K562 (cell line): ENCODE data around the gene PPP1CB. TPM values are rescaled to one million over a fixed set of nuclear protein-coding genes. Genes with fewer than 3 reads are reported as not detected.
A peak's percentile ranks its signal among the peaks of the same experiment; 100 is the strongest.

ENCODE experiments used
- ARID2 ChIP-seq: fragments of 450-650 bp; IDR thresholded peaks from 2 replicates; pipeline ENCODE4 v1.6.1; 2017; ENCODE audit warnings: antibody characterized with exemption, mild to moderate bottlenecking
- C11orf30 ChIP-seq: fragments of 450-650 bp; IDR thresholded peaks from 2 replicates; pipeline ENCODE4 v1.6.1; 2016; ENCODE audit warnings: low read depth, mild to moderate bottlenecking
- DEAF1 ChIP-seq: fragments of 450-650 bp; formaldehyde crosslinking; IDR thresholded peaks from 2 replicates; pipeline ENCODE4 v1.4.0; 2020; ENCODE audit warnings: mild to moderate bottlenecking, moderate library complexity
- EP400 ChIP-seq: fragments of 450-650 bp; IDR thresholded peaks from 2 replicates; pipeline ENCODE4 v1.6.1; 2017; ENCODE audit warnings: antibody characterized with exemption, mild to moderate bottlenecking, moderate library complexity
- HMBOX1 ChIP-seq: sonication (generic); IDR thresholded peaks from 2 replicates; pipeline ENCODE4 v1.6.1; 2016
- IRF2 ChIP-seq: sonication (generic); formaldehyde crosslinking; IDR thresholded peaks from 2 replicates; pipeline ENCODE4 v1.8.1; 2022; ENCODE audit warnings: mild to moderate bottlenecking, missing genetic modification reagents
- JUND ChIP-seq, 2 experiments: IDR thresholded peaks; 2 replicates in 1 of 2; 3 replicates in 1 of 2; pipeline ENCODE4 v1.6.1; 2011; ENCODE audit warnings: borderline replicate concordance in 2 of 2, low read depth in 2 of 2, low read length in 2 of 2, improper control_type of control experiment in 1 of 2, missing biosample characterization in 1 of 2, missing genetic modification characterization in 1 of 2, missing genetic modification reagents in 1 of 2
- NCOA2 ChIP-seq, 2 experiments: fragments of 450-650 bp; IDR thresholded peaks; 2 replicates each; pipeline ENCODE4 v1.6.1; 2018; ENCODE audit warnings: mild to moderate bottlenecking in 2 of 2, moderate library complexity in 1 of 2; ENCODE audit not compliant: partially characterized antibody in 2 of 2
- RB1 ChIP-seq: fragments of 450-650 bp; IDR thresholded peaks from 2 replicates; pipeline ENCODE4 v1.6.1; 2017; ENCODE audit warnings: low read depth, mild to moderate bottlenecking
- REST ChIP-seq, 2 experiments: fragments of 450-650 bp; formaldehyde crosslinking in 1 of 2; IDR thresholded peaks; 2 replicates each; pipeline versions ENCODE4 v1.4.0 to v1.6.1; 2014 to 2020; ENCODE audit warnings: mild to moderate bottlenecking in 2 of 2, borderline replicate concordance in 1 of 2, low read depth in 1 of 2
- ZNF197 ChIP-seq: fragments of 200-800 bp; sonication (Bioruptor generic); IDR thresholded peaks from 2 replicates; pipeline ENCODE4 v1.6.1; 2016; ENCODE audit warnings: low read depth, missing genetic modification characterization, missing compliant biosample characterization
- polyA plus RNA-seq, 8 experiments: library from polyadenylated mRNA; depleted of rRNA in 4 of 8; stranded (reverse) in 5 of 8; unstranded in 3 of 8; fragments of >200 nt; fragmentation: Nextera tagmentation in 2 of 8; fragmentation: Illumina TruSeq in 1 of 8; extraction: Ambion mirVana in 2 of 8; extraction: Trizol in 1 of 8; gene quantifications; 2 replicates each; pipeline versions ENCODE4 v1.2.1 to v1.2.3, GENCODE V29; 2011 to 2014; ENCODE audit warnings: inconsistent platforms in 1 of 8, missing spikeins in 1 of 8
- total RNA-seq, 7 experiments: library from RNA; depleted of rRNA in 6 of 7; stranded (reverse); fragments of >200 nt in 6 of 7; fragmentation: Illumina TruSeq in 2 of 7; extraction: Trizol in 2 of 7; gene quantifications; 2 replicates each; pipeline versions ENCODE4 v1.2.1 to v1.2.3, GENCODE V29; 2011 to 2021; ENCODE audit warnings: low replicate concordance in 1 of 7

PPP1CB gene
- total and polyA plus RNA-seq, 9 of the 15 experiments (the other 6 are each of a cell fraction or from before 2014, with no cell fraction given): 25.6 to 118 (median 58.9) TPM

GRCh38 chr2:28821295-28821958 is 69.8 kb downstream of the PPP1CB start (continued):
- TF ChIP-seq NCOA2 (IDR thresholded peaks at IDR 0.05; ENCODE audit: partially characterized antibody in 2 of 2) (no peak), JUND (IDR thresholded peaks at IDR 0.05; ENCODE audit: borderline replicate concordance, low read depth, low read length) (0 out of 2 replicates have a peak, but pooled peaks have one; percentile 15), JUND (tag; IDR thresholded peaks at IDR 0.05; ENCODE audit: borderline replicate concordance, low read depth, low read length) (no peak), IRF2 (CRISPR knock-in tag) (no peak), ARID2 (peak; percentile 59; the same call in 1 of the 2 replicates), RB1 (0 out of 2 replicates have a peak, but pooled peaks have one; percentile 18), DEAF1 (CRISPR knock-in tag) (peak; percentile 77), HMBOX1 (no peak), C11orf30 (no peak), EP400 (peak; percentile 17; the same call in 1 of the 2 replicates), ZNF197 (CRISPR knock-in tag) (no peak), REST (IDR thresholded peaks at IDR 0.05; ENCODE audit: borderline replicate concordance) (peak; percentile 75; the same call in 1 of the 2 replicates), REST (CRISPR knock-in tag; IDR thresholded peaks at IDR 0.05; ENCODE audit: low read depth) (no peak)
